Kidney epithelial cell (primary cell): ENCODE results near the gene MORF4L1. TPM values are rescaled to one million over a fixed set of nuclear protein-coding genes. Genes with fewer than 3 reads are reported as not detected.

Source experiments
- DNase-seq: peaks from one replicate; pipeline ENCODE4 v3.0.0-alpha.2; 2010; ENCODE audit warnings: low read depth
- H3K27me3 ChIP-seq: 2 replicates; pipeline ENCODE4 v1.6.0; 2011; ENCODE audit warnings: low read length; ENCODE audit not compliant: control insufficient read depth, insufficient read depth
- H3K36me3 ChIP-seq: 2 replicates; pipeline ENCODE4 v1.5.1; 2011; ENCODE audit warnings: low read length; ENCODE audit not compliant: control insufficient read depth, insufficient read depth
- H3K4me3 ChIP-seq: 2 replicates; pipeline ENCODE4 v1.5.1; 2011; ENCODE audit warnings: low read depth, mild to moderate bottlenecking, control low read depth, low read length
- total RNA-seq: library from RNA; depleted of rRNA; stranded (reverse); fragments of >200 nt; gene quantifications from 2 replicates; pipeline ENCODE4 v1.2.3, GENCODE V29; 2015
- TF ChIP-seq, protein P1 (sequence below): IDR thresholded peaks from 2 replicates; pipeline ENCODE4 v1.5.1; 2011; ENCODE audit warnings: mild to moderate bottlenecking, moderate library complexity, low read length, control low read depth, inconsistent platforms; ENCODE audit not compliant: insufficient read depth, poor library complexity, severe bottlenecking

MORF4L1 gene
- total RNA-seq, 1 donor from 2014 or later: 366 TPM

DNA sequence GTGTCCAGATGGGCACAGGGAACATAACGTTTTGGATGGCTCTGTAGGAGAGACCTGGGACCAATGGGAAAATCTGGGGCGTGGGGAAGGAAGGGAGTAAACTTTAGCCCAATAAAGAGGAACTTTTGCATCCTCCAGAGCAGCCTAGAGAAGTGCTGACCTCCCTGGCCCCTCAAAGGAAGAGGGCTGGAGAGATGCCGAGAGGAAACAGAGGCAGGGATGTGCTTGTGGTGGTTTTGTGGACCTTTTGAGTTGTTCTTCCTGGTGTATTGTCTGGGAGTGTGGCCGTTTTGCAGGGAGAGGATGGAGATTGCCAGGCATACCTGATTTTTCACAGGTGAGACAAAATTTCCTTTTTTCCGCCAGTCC, 61.9 kb downstream of the MORF4L1 start:
- DNase-seq: no peak
- Histone ChIP-seq H3K27me3 (no peaks in the 10 kb centered on the region), H3K36me3 (no peaks in the 10 kb centered on the region), H3K4me3 (no peak overlapping the region)
- TF ChIP-seq, protein P1, sequence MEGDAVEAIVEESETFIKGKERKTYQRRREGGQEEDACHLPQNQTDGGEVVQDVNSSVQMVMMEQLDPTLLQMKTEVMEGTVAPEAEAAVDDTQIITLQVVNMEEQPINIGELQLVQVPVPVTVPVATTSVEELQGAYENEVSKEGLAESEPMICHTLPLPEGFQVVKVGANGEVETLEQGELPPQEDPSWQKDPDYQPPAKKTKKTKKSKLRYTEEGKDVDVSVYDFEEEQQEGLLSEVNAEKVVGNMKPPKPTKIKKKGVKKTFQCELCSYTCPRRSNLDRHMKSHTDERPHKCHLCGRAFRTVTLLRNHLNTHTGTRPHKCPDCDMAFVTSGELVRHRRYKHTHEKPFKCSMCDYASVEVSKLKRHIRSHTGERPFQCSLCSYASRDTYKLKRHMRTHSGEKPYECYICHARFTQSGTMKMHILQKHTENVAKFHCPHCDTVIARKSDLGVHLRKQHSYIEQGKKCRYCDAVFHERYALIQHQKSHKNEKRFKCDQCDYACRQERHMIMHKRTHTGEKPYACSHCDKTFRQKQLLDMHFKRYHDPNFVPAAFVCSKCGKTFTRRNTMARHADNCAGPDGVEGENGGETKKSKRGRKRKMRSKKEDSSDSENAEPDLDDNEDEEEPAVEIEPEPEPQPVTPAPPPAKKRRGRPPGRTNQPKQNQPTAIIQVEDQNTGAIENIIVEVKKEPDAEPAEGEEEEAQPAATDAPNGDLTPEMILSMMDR: no peak

GRCh38 chr15:78937132-78937739, 64.5 kb downstream of the MORF4L1 start:
- TF ChIP-seq, protein P1: no peak
- H3K4me3 ChIP-seq: no peak overlapping the region
- no peak for DNase-seq

GRCh38 chr15:78938658-78939488, 66.2 kb downstream of the MORF4L1 start:
- H3K4me3 ChIP-seq: no peak overlapping the region
- TF ChIP-seq, protein P1: no peak
- no peaks in the 10 kb centered on the region for H3K36me3 ChIP-seq
- no peak for DNase-seq
- peaks cover 2% of the 10 kb centered on the region for H3K27me3 ChIP-seq

More at GRCh38 chr15:78937132-78937739, 64.5 kb downstream of the MORF4L1 start:
- Histone ChIP-seq H3K36me3 (no peaks in the 10 kb centered on the region), H3K27me3 (no peaks in the 10 kb centered on the region)

DNA sequence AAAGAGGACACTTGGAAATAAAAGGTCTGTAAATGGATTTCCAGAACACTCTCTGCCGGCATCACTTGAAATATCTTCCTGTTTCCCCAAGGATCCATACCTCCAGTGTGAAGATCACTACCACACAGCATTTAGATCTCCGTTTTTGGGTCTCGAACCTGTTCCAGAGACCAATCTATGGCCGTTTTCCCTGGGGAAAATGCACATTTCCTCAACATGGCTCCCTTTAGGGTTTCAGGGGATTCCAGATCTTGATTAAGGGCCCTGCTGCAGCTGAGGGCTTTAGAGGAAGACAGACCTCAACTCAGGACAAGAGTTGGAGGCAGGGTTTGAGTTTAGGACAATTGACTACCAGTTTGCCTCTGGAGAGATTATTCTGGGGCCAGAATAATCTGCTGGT, 70.1 kb downstream of the MORF4L1 start:
- Histone ChIP-seq H3K4me3 (no peak overlapping the region), H3K27me3 (peaks cover 17% of the 10 kb centered on the region), H3K36me3 (no peaks in the 10 kb centered on the region)
- TF ChIP-seq, protein P1: no peak
- no peak for DNase-seq

DNA sequence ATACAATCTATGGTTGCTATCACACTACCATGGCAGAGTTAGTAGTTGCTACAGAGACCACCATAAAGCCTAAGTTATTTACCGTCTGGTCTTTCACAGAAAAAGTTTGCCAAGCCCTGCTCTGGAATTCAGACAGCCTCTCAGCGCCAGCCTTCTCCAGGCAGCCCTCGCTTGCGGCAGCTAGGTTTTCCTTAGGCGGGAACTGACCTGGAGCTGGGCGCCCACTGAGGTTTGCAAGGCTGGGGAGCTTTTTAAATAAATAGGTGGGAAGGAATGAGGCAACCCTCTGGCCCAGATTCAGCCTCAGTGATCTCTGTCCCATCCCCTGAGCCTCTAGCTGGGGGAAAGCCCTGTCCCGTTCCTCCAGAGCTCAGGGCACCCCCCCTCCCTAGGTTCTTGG, 71.0 kb downstream of the MORF4L1 start:
- H3K27me3 ChIP-seq: peaks cover 17% of the 10 kb centered on the region
- no peak for DNase-seq
- H3K36me3 ChIP-seq: no peaks in the 10 kb centered on the region
- TF ChIP-seq, protein P1: no peak
- no peak overlapping the region for H3K4me3 ChIP-seq
